ENCODE data around the gene CEP170. TPM values are rescaled to one million over a fixed set of nuclear protein-coding genes. Genes with fewer than 3 reads are reported as not detected.
A peak's percentile ranks its signal among the peaks of the same experiment; 100 is the strongest.

The CEP170 gene
- total RNA-seq, 4 donors from 2014 or later = 10.6 to 37.5 (median 16.6) TPM

- Histone ChIP-seq H3K27me3 (no peaks in the 10 kb centered on the region), H3K4me1 (peaks cover 20% of the 10 kb centered on the region), H3K27ac (no peak overlapping the region), H3K4me3 (no peak overlapping the region), H3K36me3 (peaks cover 10% of the 10 kb centered on the region), H3K9me3 (no peaks in the 10 kb centered on the region)
- TF ChIP-seq CTCF (IDR thresholded peaks at IDR 0.05) (no peak), POLR2AphosphoS5 (IDR thresholded peaks at IDR 0.05) (no peak), EP300 (IDR thresholded peaks at IDR 0.05) (no peak), POLR2A (IDR thresholded peaks at IDR 0.05) (no peak)
- WGBS = 92% methylated on average over 13 of the region's 13 CpGs
- DNase-seq (ENCODE audit: low spot score in 2 of 2) = no peak
Observed at GRCh38 chr1:243268751-243269460, 13.8 kb upstream of the CEP170 start.

GRCh38 chr1:243267914-243268653 is 13.0 kb upstream of the CEP170 start:
- 73% methylated on average over 12 of the region's 12 CpGs for WGBS
- peaks cover 6% of the 10 kb centered on the region for H3K36me3 ChIP-seq
- no peak for DNase-seq (ENCODE audit: low spot score in 2 of 2)
- peaks cover 21% of the 10 kb centered on the region for H3K4me1 ChIP-seq
- no peak overlapping the region for H3K27ac ChIP-seq
- H3K27me3 ChIP-seq = no peaks in the 10 kb centered on the region
- no peaks in the 10 kb centered on the region for H3K9me3 ChIP-seq
- no peak overlapping the region for H3K4me3 ChIP-seq
- TF ChIP-seq POLR2A (IDR thresholded peaks at IDR 0.05) (no peak), EP300 (IDR thresholded peaks at IDR 0.05) (no peak), POLR2AphosphoS5 (IDR thresholded peaks at IDR 0.05) (no peak), CTCF (IDR thresholded peaks at IDR 0.05) (no peak)

- H3K4me1 ChIP-seq = peaks cover 21% of the 10 kb centered on the region
- H3K27ac ChIP-seq = no peak overlapping the region
- 88% methylated on average over 10 of the region's 10 CpGs for WGBS
- H3K27me3 ChIP-seq = no peaks in the 10 kb centered on the region
- no peaks in the 10 kb centered on the region for H3K9me3 ChIP-seq
- H3K36me3 ChIP-seq = peaks cover 6% of the 10 kb centered on the region
- no peak overlapping the region for H3K4me3 ChIP-seq
- no peak for DNase-seq (ENCODE audit: low spot score in 2 of 2)
- no peak for TF ChIP-seq POLR2AphosphoS5 (IDR thresholded peaks at IDR 0.05)
- TF ChIP-seq CTCF (IDR thresholded peaks at IDR 0.05) = no peak
- TF ChIP-seq POLR2A (IDR thresholded peaks at IDR 0.05) = no peak
- TF ChIP-seq EP300 (IDR thresholded peaks at IDR 0.05) = no peak
Observed at GRCh38 chr1:243267471-243267880, 12.4 kb upstream of the CEP170 start.

- Histone ChIP-seq H3K4me1 (peaks cover 21% of the 10 kb centered on the region), H3K27ac (no peak overlapping the region), H3K27me3 (no peaks in the 10 kb centered on the region), H3K36me3 (peaks cover 3% of the 10 kb centered on the region), H3K9me3 (no peaks in the 10 kb centered on the region), H3K4me3 (no peak overlapping the region)
- 93% methylated on average over 4 of the region's 4 CpGs for WGBS
- no peak for DNase-seq (ENCODE audit: low spot score in 2 of 2)
- TF ChIP-seq EP300 (IDR thresholded peaks at IDR 0.05) (no peak), POLR2AphosphoS5 (IDR thresholded peaks at IDR 0.05) (no peak), CTCF (IDR thresholded peaks at IDR 0.05) (no peak), POLR2A (IDR thresholded peaks at IDR 0.05) (no peak)
Observed at GRCh38 chr1:243266231-243266630, 11.2 kb upstream of the CEP170 start.

- 74% methylated on average over 2 of the region's 2 CpGs for WGBS
- Histone ChIP-seq H3K27ac (peak overlapping the region; percentile 23), H3K9me3 (no peaks in the 10 kb centered on the region), H3K36me3 (no peaks in the 10 kb centered on the region), H3K4me1 (peaks cover 31% of the 10 kb centered on the region), H3K27me3 (no peaks in the 10 kb centered on the region), H3K4me3 (no peak overlapping the region)
- DNase-seq (ENCODE audit: low spot score in 2 of 2) = no peak
- TF ChIP-seq POLR2AphosphoS5 (IDR thresholded peaks at IDR 0.05) = no peak
- TF ChIP-seq CTCF (IDR thresholded peaks at IDR 0.05) = no peak
- TF ChIP-seq EP300 (IDR thresholded peaks at IDR 0.05) = no peak
Observed at GRCh38 chr1:243264717-243265116, 9.6 kb upstream of the CEP170 start.
